GM21619 (cell line): ENCODE data around the gene TROAP.
"Not testable (repeated sequence)": the region's sequence is repeated elsewhere in the genome, so short reads cannot be mapped to it uniquely, and the experiment has no call there.

Source experiments
- ATAC-seq: cut with Tn5 transposase; IDR thresholded peaks from one replicate; pipeline ENCODE4 v1.9.1; 2021; ENCODE audit not compliant: unreplicated experiment

TROAP gene

GRCh38 chr12:49322708-49323523, at the start of gene TROAP:
TROAP (plus strand) TSS chr12:49323255; CDS start chr12:49323609, 354 bp downstream.
- peak; percentile 94 for ATAC-seq

GRCh38 chr12:49273726-49274395, 49.2 kb upstream of the TROAP start:
- no peak for ATAC-seq

GRCh38 chr12:49274396-49275069, 48.5 kb upstream of the TROAP start:
- ATAC-seq: no peak

- ATAC-seq: no peak
These were observed 46.5 kb upstream of the TROAP start for GRCh38 chr12:49276304-49277290.

- no peak for ATAC-seq
These were observed 45.6 kb upstream of the TROAP start for GRCh38 chr12:49277466-49277865.

- no peak for ATAC-seq
These were observed 43.3 kb upstream of the TROAP start for GRCh38 chr12:49279706-49280159.

GRCh38 chr12:49280545-49280944, 42.5 kb upstream of the TROAP start:
- not testable (repeated sequence) for ATAC-seq

- no peak for ATAC-seq
These were observed 40.8 kb upstream of the TROAP start for GRCh38 chr12:49282302-49282701.

- not testable (repeated sequence) for ATAC-seq
These were observed 40.2 kb upstream of the TROAP start for GRCh38 chr12:49282740-49283375.

- ATAC-seq: no peak
These were observed 39.3 kb upstream of the TROAP start for GRCh38 chr12:49283541-49284429.

- ATAC-seq: no peak
These were observed 38.4 kb upstream of the TROAP start for GRCh38 chr12:49284672-49285071.

- no peak for ATAC-seq
These were observed 35.2 kb upstream of the TROAP start for GRCh38 chr12:49287876-49288275.

GRCh38 chr12:49288412-49288853, 34.6 kb upstream of the TROAP start:
- no peak for ATAC-seq

- no peak for ATAC-seq
These were observed 34.0 kb upstream of the TROAP start for GRCh38 chr12:49288922-49289555.

- no peak for ATAC-seq
These were observed 30.4 kb upstream of the TROAP start for GRCh38 chr12:49292729-49293055.

- no peak for ATAC-seq
These were observed 29.7 kb upstream of the TROAP start for GRCh38 chr12:49293056-49293956.

GRCh38 chr12:49294086-49294803, 28.8 kb upstream of the TROAP start:
- no peak for ATAC-seq
